ENCODE results near the gene SLC16A7.

DNA sequence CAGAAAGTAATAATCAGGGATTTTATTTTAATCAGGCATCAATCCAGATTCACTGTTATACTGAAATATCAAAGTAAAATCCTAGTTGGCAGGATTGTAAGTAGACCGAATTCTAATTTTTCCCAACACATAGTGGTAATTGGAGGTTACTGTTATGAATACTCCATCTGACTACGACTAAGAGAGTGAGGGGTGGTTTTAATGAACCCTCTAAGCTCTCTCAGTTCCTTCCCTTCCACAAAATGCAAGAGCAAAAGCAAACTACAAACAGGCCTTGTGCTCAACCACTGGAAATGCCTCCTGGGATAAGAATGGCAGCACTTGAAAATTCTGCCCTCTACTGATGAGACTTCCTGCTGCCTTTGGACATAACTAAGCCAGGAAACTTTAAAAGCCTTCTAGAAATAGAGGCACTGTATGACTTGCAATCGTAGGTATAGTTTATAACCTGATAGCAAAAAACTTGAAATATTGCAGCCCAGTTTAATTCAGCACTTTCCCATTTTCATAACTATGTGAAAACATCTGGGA is 184.8 kb downstream of the SLC16A7 start:
- TF ChIP-seq, protein P1, sequence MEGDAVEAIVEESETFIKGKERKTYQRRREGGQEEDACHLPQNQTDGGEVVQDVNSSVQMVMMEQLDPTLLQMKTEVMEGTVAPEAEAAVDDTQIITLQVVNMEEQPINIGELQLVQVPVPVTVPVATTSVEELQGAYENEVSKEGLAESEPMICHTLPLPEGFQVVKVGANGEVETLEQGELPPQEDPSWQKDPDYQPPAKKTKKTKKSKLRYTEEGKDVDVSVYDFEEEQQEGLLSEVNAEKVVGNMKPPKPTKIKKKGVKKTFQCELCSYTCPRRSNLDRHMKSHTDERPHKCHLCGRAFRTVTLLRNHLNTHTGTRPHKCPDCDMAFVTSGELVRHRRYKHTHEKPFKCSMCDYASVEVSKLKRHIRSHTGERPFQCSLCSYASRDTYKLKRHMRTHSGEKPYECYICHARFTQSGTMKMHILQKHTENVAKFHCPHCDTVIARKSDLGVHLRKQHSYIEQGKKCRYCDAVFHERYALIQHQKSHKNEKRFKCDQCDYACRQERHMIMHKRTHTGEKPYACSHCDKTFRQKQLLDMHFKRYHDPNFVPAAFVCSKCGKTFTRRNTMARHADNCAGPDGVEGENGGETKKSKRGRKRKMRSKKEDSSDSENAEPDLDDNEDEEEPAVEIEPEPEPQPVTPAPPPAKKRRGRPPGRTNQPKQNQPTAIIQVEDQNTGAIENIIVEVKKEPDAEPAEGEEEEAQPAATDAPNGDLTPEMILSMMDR (IDR thresholded peaks at IDR 0.05) = no peak
- TF ChIP-seq POLR2A (IDR thresholded peaks at IDR 0.05) (no peak), EP300 (IDR thresholded peaks at IDR 0.05) (no peak)

All from ovary (tissue), 3 donors.